ENCODE data around the gene UROS.
A peak's percentile ranks its signal among the peaks of the same experiment; 100 is the strongest.

Gene UROS

DNA sequence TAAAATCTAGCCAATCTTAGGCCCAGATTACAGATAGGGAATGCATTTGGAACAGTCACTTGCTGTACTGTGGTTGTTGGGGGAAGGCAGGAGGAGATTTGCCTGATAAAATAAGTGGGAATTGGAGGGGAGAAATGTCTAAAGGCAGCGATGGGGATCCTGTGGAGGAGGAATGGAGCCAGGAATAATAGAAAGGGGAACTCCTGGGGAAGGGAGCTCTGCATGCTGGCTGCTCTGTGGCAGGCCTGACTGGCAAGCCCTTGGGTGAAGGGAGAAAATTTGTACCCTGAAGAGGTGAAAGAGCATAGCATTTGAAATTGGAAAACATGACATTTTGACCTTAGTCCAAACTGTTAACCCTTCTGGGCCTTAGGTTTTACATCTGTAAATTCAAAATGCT is 61.1 kb downstream of the UROS start:
- no peak for DNase-seq

DNA sequence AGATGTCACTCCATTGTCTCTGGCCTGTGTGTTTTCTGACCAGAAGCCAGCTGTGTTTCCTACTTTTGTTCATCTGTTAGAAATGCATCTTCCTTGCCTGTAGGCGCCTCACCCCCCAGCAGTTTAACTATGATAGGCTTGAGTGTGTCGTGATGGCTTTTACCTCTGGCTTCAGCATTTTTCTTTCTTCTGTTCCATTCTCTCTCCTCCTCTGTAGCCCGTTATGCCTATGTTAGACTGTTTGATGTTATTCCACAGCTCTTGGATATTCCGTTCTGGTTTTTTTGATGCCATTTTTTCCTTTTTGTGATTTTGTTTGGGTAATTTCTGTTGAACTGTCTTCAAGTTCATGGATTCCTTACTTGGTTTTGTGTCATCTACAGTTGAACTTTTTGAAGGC is 65.3 kb downstream of the UROS start:
- DNase-seq: no peak

DNA sequence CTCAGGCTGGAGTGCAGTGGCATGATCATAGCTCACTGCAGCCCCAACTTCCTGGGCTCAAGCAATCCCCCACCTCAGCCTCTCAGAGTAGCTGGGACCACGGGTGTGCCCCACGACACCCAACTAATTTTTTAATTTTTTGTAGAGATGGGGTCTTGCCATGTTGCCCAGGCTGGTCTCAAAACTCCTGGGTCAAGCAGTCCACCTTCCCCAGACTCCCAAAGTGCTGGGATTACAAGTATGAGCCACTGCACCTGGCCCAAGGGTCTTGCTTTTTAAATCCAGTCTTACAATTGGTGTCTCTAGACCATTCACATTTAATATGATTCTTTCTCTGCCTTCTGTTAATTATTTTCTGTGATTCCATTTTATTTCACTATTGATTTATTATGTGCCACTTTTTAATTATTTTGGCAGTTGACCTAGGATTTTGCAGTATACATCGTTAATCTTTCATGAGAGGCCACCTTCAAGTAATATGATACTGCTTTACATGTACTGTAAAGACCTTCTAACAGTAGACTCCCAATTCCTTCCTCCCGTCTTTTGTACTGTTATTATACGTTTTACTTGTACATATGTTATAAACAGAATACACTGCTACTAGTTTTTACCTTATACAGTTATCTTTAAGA is 66.1 kb downstream of the UROS start:
- no peak for DNase-seq

GRCh38 chr10:125756196-125756595 is 66.9 kb downstream of the UROS start:
- DNase-seq: no peak

DNA sequence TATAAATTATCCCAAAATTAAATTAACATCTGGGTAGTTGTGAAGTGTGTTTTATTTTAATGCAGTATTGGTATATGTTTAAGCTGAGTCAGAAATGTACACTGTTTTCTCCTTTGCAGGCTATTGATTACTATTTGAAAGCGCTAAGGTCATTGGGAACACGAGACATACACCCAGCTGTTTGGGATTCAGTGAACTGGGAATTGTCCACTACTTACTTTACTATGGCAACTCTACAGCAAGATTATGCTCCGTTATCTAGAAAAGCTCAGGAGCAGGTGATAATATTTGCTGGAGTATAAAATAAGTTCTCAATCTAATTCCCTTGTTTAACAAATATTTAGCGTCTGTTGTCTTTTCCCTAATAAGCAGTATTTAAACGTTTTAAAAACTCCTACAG is 75.6 kb downstream of the UROS start:
- no peak for DNase-seq

DNA sequence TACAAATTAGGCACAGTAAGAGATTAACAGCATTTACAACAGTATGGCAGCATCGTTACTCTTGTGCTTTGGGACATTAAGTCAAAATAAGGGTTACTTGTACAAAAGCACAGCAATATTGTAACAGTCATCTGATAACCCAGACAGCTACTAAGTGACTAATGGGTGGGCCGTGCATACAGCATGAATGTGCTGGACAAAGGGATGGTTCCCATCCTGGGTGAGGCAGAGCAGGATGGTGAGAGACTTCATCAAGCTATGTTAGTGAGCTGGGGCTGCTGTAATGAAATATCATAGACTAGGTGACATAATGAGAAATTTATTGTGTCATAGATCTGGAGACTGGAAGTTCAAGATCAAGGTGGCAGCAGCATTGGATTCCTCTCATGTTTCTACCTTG is 78.1 kb downstream of the UROS start:
- no peak for DNase-seq

DNA sequence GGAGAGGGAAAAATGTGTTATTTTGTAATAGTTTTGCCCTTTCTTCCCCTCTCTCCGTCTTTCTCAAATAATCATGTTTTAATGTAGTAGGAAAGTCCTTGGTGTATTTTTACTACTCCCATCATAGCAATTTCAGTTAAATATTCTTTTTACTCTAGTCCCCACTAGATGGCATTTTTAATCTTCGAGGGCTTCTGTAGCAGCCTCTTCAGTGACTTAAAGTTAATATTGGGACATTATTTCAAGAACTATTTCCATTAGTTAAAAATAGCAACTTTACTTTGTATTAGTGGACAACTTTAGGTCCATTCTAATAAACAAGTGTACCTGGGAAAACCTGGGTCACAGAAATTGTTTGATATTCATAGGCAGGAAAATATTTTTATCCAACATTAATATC is 80.6 kb downstream of the UROS start:
- DNase-seq: peak; percentile 6

DNA sequence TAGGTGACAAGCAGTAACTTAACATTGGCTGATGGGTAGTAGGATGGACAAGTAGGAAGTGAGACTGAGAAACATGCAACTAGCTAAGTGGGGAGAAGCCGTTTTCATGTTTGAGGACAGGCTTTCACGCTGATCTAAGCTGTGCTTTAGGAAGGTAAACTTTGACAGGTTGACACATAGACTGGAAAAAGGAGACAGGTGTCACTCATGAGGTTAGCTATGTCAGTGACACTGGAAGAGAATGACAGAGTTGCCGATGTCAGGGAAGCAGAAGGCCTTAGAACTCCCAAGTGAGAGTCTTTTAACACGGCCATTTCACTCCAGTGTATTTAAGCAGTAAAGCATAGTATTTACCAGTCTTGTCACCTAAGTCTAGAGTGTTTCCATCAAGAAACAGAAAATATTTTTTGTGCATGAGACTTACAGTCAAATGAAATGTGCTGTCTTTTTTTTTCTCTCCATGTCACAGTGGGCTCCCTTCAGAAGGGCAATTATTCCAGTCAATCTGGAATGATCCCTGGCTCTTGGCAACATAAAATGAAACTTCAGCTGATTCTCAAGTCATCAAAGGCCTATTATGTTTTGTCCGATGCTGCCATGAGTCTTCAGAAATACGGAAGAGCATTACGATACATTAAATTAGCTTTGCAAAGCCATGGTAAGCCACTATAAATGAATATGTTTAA is 82.9 kb downstream of the UROS start:
- DNase-seq: no peak
